Endothelial cell of umbilical vein (primary cell): ENCODE data around the gene PKD1.

ENCODE experiments used
- EZH2 ChIP-seq: IDR thresholded peaks from 2 replicates; pipeline ENCODE4 v1.6.1; 2012; ENCODE audit warnings: borderline replicate concordance, low read depth, mild to moderate bottlenecking, moderate library complexity, low read length, inconsistent platforms; ENCODE audit not compliant: severe bottlenecking
- JUN ChIP-seq: IDR thresholded peaks from 2 replicates; pipeline ENCODE4 v1.6.1; 2011; ENCODE audit warnings: borderline replicate concordance, low read depth; ENCODE audit not compliant: insufficient read length, insufficient read depth
- POLR2A ChIP-seq: IDR thresholded peaks from 2 replicates; pipeline ENCODE4 v1.6.1; 2012; ENCODE audit warnings: low read depth, mild to moderate bottlenecking, control low read depth, low read length
- POLR2AphosphoS5 ChIP-seq: IDR thresholded peaks from 2 replicates; pipeline ENCODE4 v1.6.1; 2012; ENCODE audit warnings: low read depth, mild to moderate bottlenecking, control low read depth, low read length, moderate library complexity; ENCODE audit not compliant: insufficient read depth
- TF ChIP-seq, protein P1 (sequence below), 2 donors: IDR thresholded peaks; 1 replicate in 1 of 2; 2 replicates in 1 of 2; pipeline ENCODE4 v1.5.1; 2011; ENCODE audit warnings: low read length in 2 of 2, mild to moderate bottlenecking in 2 of 2, moderate library complexity in 2 of 2, control low read depth in 1 of 2, inconsistent platforms in 1 of 2, low read depth in 1 of 2; ENCODE audit not compliant: insufficient read depth in 1 of 2; ENCODE audit errors: extremely low read depth in 1 of 2
- TF ChIP-seq, protein P2 (sequence below): IDR thresholded peaks from 2 replicates; pipeline ENCODE4 v1.6.1; 2011; ENCODE audit not compliant: insufficient read depth, insufficient read length

DNA sequence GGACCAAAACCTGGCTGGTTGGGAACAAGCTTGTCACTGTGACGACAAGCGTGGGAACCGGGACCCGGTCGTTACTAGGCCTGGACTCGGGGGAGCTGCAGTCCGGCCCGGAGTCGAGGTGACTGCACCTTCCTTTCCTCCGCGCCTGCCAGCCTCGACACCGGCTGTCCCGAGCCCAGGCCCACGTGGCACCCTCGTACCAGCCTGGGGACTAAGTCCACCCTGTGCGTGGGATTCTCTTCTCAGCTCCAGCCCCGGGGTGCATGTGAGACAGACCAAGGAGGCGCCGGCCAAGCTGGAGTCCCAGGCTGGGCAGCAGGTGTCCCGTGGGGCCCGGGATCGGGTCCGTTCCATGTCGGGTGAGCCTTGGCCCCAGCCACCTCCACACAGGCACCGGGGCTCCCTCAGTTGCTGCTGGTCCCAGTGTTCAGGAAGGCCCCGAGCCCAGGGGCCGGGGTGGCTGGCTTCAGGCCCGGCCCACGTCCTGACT, 56.3 kb downstream of the PKD1 start:
- TF ChIP-seq, protein P1, sequence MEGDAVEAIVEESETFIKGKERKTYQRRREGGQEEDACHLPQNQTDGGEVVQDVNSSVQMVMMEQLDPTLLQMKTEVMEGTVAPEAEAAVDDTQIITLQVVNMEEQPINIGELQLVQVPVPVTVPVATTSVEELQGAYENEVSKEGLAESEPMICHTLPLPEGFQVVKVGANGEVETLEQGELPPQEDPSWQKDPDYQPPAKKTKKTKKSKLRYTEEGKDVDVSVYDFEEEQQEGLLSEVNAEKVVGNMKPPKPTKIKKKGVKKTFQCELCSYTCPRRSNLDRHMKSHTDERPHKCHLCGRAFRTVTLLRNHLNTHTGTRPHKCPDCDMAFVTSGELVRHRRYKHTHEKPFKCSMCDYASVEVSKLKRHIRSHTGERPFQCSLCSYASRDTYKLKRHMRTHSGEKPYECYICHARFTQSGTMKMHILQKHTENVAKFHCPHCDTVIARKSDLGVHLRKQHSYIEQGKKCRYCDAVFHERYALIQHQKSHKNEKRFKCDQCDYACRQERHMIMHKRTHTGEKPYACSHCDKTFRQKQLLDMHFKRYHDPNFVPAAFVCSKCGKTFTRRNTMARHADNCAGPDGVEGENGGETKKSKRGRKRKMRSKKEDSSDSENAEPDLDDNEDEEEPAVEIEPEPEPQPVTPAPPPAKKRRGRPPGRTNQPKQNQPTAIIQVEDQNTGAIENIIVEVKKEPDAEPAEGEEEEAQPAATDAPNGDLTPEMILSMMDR (IDR thresholded peaks at IDR 0.05; ENCODE audit: extremely low read depth in 1 of 2, insufficient read depth in 1 of 2, low read depth in 1 of 2, low read length in 2 of 2) = no peak
- no peak for TF ChIP-seq POLR2AphosphoS5
- no peak for TF ChIP-seq POLR2A
- no peak for TF ChIP-seq EZH2
- TF ChIP-seq, protein P2, sequence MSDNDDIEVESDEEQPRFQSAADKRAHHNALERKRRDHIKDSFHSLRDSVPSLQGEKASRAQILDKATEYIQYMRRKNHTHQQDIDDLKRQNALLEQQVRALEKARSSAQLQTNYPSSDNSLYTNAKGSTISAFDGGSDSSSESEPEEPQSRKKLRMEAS = no peak
- no peak for TF ChIP-seq JUN
